Gastrocnemius medialis (tissue), 4 donors: ENCODE results near the gene MED13. TPM values are rescaled to one million over a fixed set of nuclear protein-coding genes. Genes with fewer than 3 reads are reported as not detected.

ENCODE experiments used
- ATAC-seq, 2 donors: fragments of 150-250 bp; one replicate each; pipeline ENCODE4 v1.9.1; 2016
- DNase-seq, 2 donors: peaks; one replicate each; pipeline ENCODE4 v3.0.0-alpha.2; 2019
- H3K27ac ChIP-seq, 4 donors: fragments of 200-600 bp; sonication (generic); 1 replicate in 1 of 4; 2 replicates in 3 of 4; pipeline ENCODE4 v1.5.1; 2016 to 2018; ENCODE audit warnings: mild to moderate bottlenecking in 2 of 4, moderate library complexity in 1 of 4
- H3K27me3 ChIP-seq, 3 donors: fragments of 200-600 bp; sonication (generic) in 2 of 3; 1 replicate in 1 of 3; 2 replicates in 2 of 3; pipeline versions ENCODE4 v1.5.1 to v1.6.0; 2016 to 2019; ENCODE audit warnings: mild to moderate bottlenecking in 1 of 3, moderate library complexity in 1 of 3
- H3K36me3 ChIP-seq, 2 donors: fragments of 200-600 bp; sonication (generic) in 1 of 2; one replicate each; pipeline ENCODE4 v1.5.1; 2017 to 2018
- H3K4me1 ChIP-seq, 2 donors: fragments of 200-600 bp; sonication (generic) in 1 of 2; one replicate each; pipeline ENCODE4 v1.5.1; 2016 to 2017; ENCODE audit warnings: mild to moderate bottlenecking in 2 of 2
- H3K4me3 ChIP-seq, 4 donors: fragments of 200-600 bp; sonication (generic) in 3 of 4; 1 replicate in 1 of 4; 2 replicates in 3 of 4; pipeline ENCODE4 v1.5.1; 2016 to 2019; ENCODE audit warnings: mild to moderate bottlenecking in 2 of 4
- H3K9me3 ChIP-seq, 3 donors: fragments of 200-600 bp; sonication (generic) in 2 of 3; 1 replicate in 1 of 3; 2 replicates in 2 of 3; pipeline ENCODE4 v1.5.1; 2016 to 2019
- POLR2A ChIP-seq, 2 donors: fragments of 450-650 bp; IDR thresholded peaks; one replicate each; pipeline ENCODE4 v1.6.1; 2017; ENCODE audit warnings: antibody characterized with exemption in 2 of 2, mild to moderate bottlenecking in 2 of 2, moderate library complexity in 2 of 2
- in situ Hi-C, 4 donors: fragments of 200-750 bp; cut with MboI; loops; one replicate each; pipeline versions ENCODE4 v1.15.0 to v1.8.0; 2017; ENCODE audit warnings: low sequenced_read_pairs in 4 of 4
- intact Hi-C: fragments of 100-400 bp; cut with DNase I; formaldehyde crosslinking; loops from one replicate; pipeline ENCODE4 v1.15.1; 2023; ENCODE audit warnings: low total_unique reads
- total RNA-seq, 4 donors: library from RNA; depleted of rRNA; stranded (reverse); fragments of >200 nt; gene quantifications; one replicate each; pipeline versions ENCODE4 v1.1.0 to v1.2.3, GENCODE V29; 2016
- TF ChIP-seq, protein P1 (sequence below), 5 experiments: fragments of 450-650 bp in 3 of 5; fragments of 200-600 bp in 2 of 5; sonication (generic) in 2 of 5; IDR thresholded peaks in 4 of 5; conservative IDR thresholded peaks in 1 of 5; 1 replicate in 4 of 5; 2 replicates in 1 of 5; pipeline ENCODE4 v1.5.1; 2016 to 2019; ENCODE audit warnings: antibody characterized with exemption in 5 of 5, mild to moderate bottlenecking in 3 of 5, moderate library complexity in 3 of 5

The MED13 gene
- total RNA-seq, 4 donors from 2014 or later: 54.9 to 142 (median 67.8) TPM

DNA sequence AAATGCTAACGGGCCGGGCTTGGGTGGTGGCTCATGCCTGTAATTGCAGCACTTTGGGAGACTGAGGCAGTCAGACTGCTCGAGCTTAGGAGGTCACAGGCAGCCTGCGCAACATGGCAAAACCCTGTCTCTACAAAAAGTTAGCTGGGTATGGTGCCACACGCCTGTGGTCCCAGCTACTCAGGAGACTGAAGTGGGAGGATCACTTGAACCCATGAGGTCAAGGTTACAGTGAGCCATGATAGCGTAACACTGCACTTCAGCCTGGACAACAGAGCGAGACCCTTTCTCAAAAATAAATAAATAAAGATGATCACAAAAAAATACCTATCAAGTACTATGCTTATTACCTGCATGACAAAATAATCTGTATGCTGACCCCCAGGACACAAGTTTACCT, 91.0 kb downstream of the MED13 start:
- Histone ChIP-seq H3K27ac (no peak overlapping the region), H3K27me3 (no peaks in the 10 kb centered on the region), H3K36me3 (peaks cover 0 to 48% of the 10 kb centered on the region in 2 donors), H3K4me1 (no peaks in the 10 kb centered on the region), H3K4me3 (no peak overlapping the region), H3K9me3 (no peaks in the 10 kb centered on the region)
- intact Hi-C loops: no loop called here
- no peak for TF ChIP-seq POLR2A (IDR thresholded peaks at IDR 0.05)
- TF ChIP-seq, protein P1, sequence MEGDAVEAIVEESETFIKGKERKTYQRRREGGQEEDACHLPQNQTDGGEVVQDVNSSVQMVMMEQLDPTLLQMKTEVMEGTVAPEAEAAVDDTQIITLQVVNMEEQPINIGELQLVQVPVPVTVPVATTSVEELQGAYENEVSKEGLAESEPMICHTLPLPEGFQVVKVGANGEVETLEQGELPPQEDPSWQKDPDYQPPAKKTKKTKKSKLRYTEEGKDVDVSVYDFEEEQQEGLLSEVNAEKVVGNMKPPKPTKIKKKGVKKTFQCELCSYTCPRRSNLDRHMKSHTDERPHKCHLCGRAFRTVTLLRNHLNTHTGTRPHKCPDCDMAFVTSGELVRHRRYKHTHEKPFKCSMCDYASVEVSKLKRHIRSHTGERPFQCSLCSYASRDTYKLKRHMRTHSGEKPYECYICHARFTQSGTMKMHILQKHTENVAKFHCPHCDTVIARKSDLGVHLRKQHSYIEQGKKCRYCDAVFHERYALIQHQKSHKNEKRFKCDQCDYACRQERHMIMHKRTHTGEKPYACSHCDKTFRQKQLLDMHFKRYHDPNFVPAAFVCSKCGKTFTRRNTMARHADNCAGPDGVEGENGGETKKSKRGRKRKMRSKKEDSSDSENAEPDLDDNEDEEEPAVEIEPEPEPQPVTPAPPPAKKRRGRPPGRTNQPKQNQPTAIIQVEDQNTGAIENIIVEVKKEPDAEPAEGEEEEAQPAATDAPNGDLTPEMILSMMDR (IDR thresholded peaks at IDR 0.05 in 4 of 5, conservative IDR thresholded peaks at IDR 0.05 in 1 of 5): no peak
- in situ Hi-C loops: no loop called here
- DNase-seq (no peak), ATAC-seq (no peak)

DNA sequence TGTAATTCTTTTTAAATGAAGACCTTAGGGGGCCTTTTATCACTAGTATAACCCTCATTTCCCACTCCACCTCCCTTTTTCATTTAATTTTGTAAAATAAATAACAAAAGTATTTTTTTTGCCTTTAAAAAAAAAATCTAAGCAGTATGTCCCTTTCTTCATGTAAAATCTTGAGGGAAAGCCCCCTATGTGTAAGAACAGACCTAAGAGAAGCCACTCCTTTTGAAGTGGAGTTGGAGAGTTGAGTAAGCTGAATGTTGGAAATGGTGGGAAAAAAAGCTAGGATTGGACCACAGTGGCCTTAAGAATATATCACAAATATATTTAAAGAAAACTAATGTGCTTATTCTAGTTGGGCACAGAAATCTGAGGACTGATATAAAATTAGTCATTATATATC, 92.8 kb downstream of the MED13 start:
- no peak overlapping the region for H3K4me3 ChIP-seq
- TF ChIP-seq, protein P1 (IDR thresholded peaks at IDR 0.05 in 4 of 5, conservative IDR thresholded peaks at IDR 0.05 in 1 of 5): no peak
- no peak for TF ChIP-seq POLR2A (IDR thresholded peaks at IDR 0.05)
- no peaks in the 10 kb centered on the region for H3K27me3 ChIP-seq
- ATAC-seq (no peak), DNase-seq (no peak)
- peaks cover 0 to 65% of the 10 kb centered on the region in 2 donors for H3K36me3 ChIP-seq
- H3K9me3 ChIP-seq: no peaks in the 10 kb centered on the region
- no peak overlapping the region for H3K27ac ChIP-seq
- intact Hi-C loops (no loop called here), in situ Hi-C loops (no loop called here)
- no peaks in the 10 kb centered on the region for H3K4me1 ChIP-seq

- H3K36me3 ChIP-seq: peaks cover 0 to 81% of the 10 kb centered on the region in 2 donors
- in situ Hi-C loops: no loop called here
- H3K9me3 ChIP-seq: no peaks in the 10 kb centered on the region
- no peak overlapping the region for H3K27ac ChIP-seq
- no peak for DNase-seq
- H3K4me3 ChIP-seq: no peak overlapping the region
- intact Hi-C loops: no loop called here
- no peak for ATAC-seq
- TF ChIP-seq POLR2A (IDR thresholded peaks at IDR 0.05): no peak
- TF ChIP-seq, protein P1 (IDR thresholded peaks at IDR 0.05 in 4 of 5, conservative IDR thresholded peaks at IDR 0.05 in 1 of 5): no peak
- H3K27me3 ChIP-seq: no peaks in the 10 kb centered on the region
- no peaks in the 10 kb centered on the region for H3K4me1 ChIP-seq
These were observed 95.0 kb downstream of the MED13 start for GRCh38 chr17:61970030-61970429.

- DNase-seq (no peak), ATAC-seq (no peak)
- in situ Hi-C loops (no loop called here), intact Hi-C loops (no loop called here)
- Histone ChIP-seq H3K27me3 (no peaks in the 10 kb centered on the region), H3K4me1 (no peaks in the 10 kb centered on the region), H3K36me3 (peaks cover 0 to 87% of the 10 kb centered on the region in 2 donors), H3K4me3 (no peak overlapping the region), H3K9me3 (no peaks in the 10 kb centered on the region), H3K27ac (no peak overlapping the region)
- no peak for TF ChIP-seq POLR2A (IDR thresholded peaks at IDR 0.05)
- TF ChIP-seq, protein P1 (IDR thresholded peaks at IDR 0.05 in 4 of 5, conservative IDR thresholded peaks at IDR 0.05 in 1 of 5): no peak
These were observed 96.3 kb downstream of the MED13 start for GRCh38 chr17:61968757-61969156.

DNA sequence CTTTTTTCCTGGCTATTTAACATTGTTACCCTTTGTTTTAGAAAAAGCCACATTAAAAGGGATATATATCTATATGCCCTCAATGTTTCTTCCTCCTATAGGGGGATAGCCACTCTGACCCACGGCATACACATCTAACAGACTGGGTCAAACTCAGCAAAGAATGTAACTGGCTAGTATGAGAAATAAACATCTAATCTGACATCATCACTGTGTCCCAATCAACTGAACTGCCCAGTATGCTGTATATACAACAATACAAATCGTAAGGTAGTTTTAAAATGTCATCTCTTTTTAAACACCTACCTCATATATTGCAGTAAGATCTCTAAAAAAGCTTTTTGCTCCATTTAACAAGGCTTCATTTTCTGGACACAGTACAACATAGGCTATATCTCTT, 97.3 kb downstream of the MED13 start:
- Histone ChIP-seq H3K36me3 (peaks cover 0 to 89% of the 10 kb centered on the region in 2 donors), H3K27me3 (no peaks in the 10 kb centered on the region), H3K4me1 (no peaks in the 10 kb centered on the region), H3K9me3 (no peaks in the 10 kb centered on the region), H3K27ac (no peak overlapping the region), H3K4me3 (no peak overlapping the region)
- intact Hi-C loops: no loop called here
- no peak for ATAC-seq
- TF ChIP-seq, protein P1 (IDR thresholded peaks at IDR 0.05 in 4 of 5, conservative IDR thresholded peaks at IDR 0.05 in 1 of 5): no peak
- TF ChIP-seq POLR2A (IDR thresholded peaks at IDR 0.05): no peak
- in situ Hi-C loops: no loop called here
- DNase-seq: no peak
